SU-DHL-6 (cell line): ENCODE results near the gene TAOK1.

Source experiments
- H2AFZ ChIP-seq: fragments of 200-600 bp; sonication (generic); 2 replicates; pipeline ENCODE4 v1.6.1; 2014; ENCODE audit warnings: low read depth, mild to moderate bottlenecking, moderate library complexity, mixed read lengths, antibody characterized with exemption, low read length; ENCODE audit not compliant: severe bottlenecking
- H3F3A ChIP-seq: fragments of 200-600 bp; shearing (Covaris generic); 2 replicates; pipeline ENCODE4 v1.6.0; 2016; ENCODE audit warnings: antibody characterized with exemption, mild to moderate bottlenecking; ENCODE audit not compliant: insufficient read depth
- H3K27ac ChIP-seq: fragments of 200-600 bp; sonication (generic); 2 replicates; pipeline ENCODE4 v1.5.1; 2016; ENCODE audit warnings: low read depth, mild to moderate bottlenecking, low read length, moderate library complexity, mixed read lengths
- H3K27me3 ChIP-seq: fragments of 200-600 bp; sonication (generic), shearing (Covaris generic); 2 replicates; pipeline ENCODE4 v1.6.0; 2014; ENCODE audit warnings: mild to moderate bottlenecking, low read length
- H3K36me3 ChIP-seq: fragments of 200-600 bp; sonication (generic); 2 replicates; pipeline ENCODE4 v1.6.1; 2014; ENCODE audit warnings: mild to moderate bottlenecking, low read length, mixed read lengths
- H3K4me2 ChIP-seq: fragments of 300-600, 200-600 bp; shearing (Covaris generic), sonication (generic); 2 replicates; pipeline ENCODE4 v1.6.0; 2014; ENCODE audit warnings: low read length, low read depth, mild to moderate bottlenecking; ENCODE audit not compliant: poor library complexity, severe bottlenecking
- H3K4me3 ChIP-seq: fragments of 200-600 bp; sonication (generic); 2 replicates; pipeline ENCODE4 v1.5.1; 2014; ENCODE audit warnings: antibody characterized with exemption, low read length, mild to moderate bottlenecking, mixed read lengths; ENCODE audit not compliant: insufficient read depth, poor library complexity, severe bottlenecking
- H3K79me2 ChIP-seq: fragments of 200-600 bp; sonication (generic); 2 replicates; pipeline ENCODE4 v1.6.1; 2014; ENCODE audit warnings: mild to moderate bottlenecking, low read length, moderate library complexity; ENCODE audit not compliant: insufficient read depth
- H3K9ac ChIP-seq: fragments of 200-600 bp; sonication (generic); 2 replicates; pipeline ENCODE4 v1.7.0; 2014; ENCODE audit warnings: mild to moderate bottlenecking, low read length
- H3K9me2 ChIP-seq: fragments of 200-600 bp; sonication (generic); replicated peaks from 2 replicates; pipeline ENCODE4 v1.6.1; 2014; ENCODE audit warnings: low read length; ENCODE audit not compliant: insufficient read depth
- H3K9me3 ChIP-seq: fragments of 200-600 bp; sonication (generic); 2 replicates; pipeline ENCODE4 v1.6.1; 2014; ENCODE audit warnings: low read length, mixed read lengths; ENCODE audit not compliant: insufficient read depth
- H4K20me1 ChIP-seq: fragments of 200-600 bp; sonication (generic); 2 replicates; pipeline ENCODE4 v1.6.1; 2014; ENCODE audit warnings: low read depth, mild to moderate bottlenecking, antibody characterized with exemption, low read length, moderate library complexity, mixed read lengths
- CTCF ChIP-seq: fragments of 200-600 bp; sonication (generic); IDR thresholded peaks from one replicate; pipeline ENCODE4 v1.5.1; 2017; ENCODE audit warnings: antibody characterized with exemption, mild to moderate bottlenecking, low read length, moderate library complexity; ENCODE audit not compliant: insufficient read depth, poor library complexity, severe bottlenecking
- EZH2phosphoT487 ChIP-seq: fragments of 200-600 bp; sonication (generic), shearing (Covaris generic); conservative IDR thresholded peaks from 2 replicates; pipeline ENCODE4 v1.6.1; 2018; ENCODE audit warnings: mild to moderate bottlenecking, antibody characterized with exemption, low read length, moderate library complexity, mixed read lengths

TAOK1 gene

GRCh38 chr17:29570521-29570920 is 180.4 kb downstream of the TAOK1 start:
- Histone ChIP-seq H3K79me2 (peaks cover 3% of the 10 kb centered on the region; the same call in 1 of the 2 replicates), H3K9me3 (no peaks in the 10 kb centered on the region), H4K20me1 (no peaks in the 10 kb centered on the region), H3F3A (0 out of 2 replicates have a peak, but pooled peaks cover 4% of the 10 kb centered on the region), H3K27me3 (no peaks in the 10 kb centered on the region), H3K9me2 (no peaks in the 10 kb centered on the region), H2AFZ (no peak overlapping the region), H3K4me2 (no peak overlapping the region), H3K27ac (no peak overlapping the region), H3K9ac (no peak overlapping the region), H3K4me3 (no peak overlapping the region), H3K36me3 (no peaks in the 10 kb centered on the region)
- TF ChIP-seq CTCF (no peak), EZH2phosphoT487 (no peak)

GRCh38 chr17:29571486-29571882 is 181.3 kb downstream of the TAOK1 start:
- Histone ChIP-seq H4K20me1 (no peaks in the 10 kb centered on the region), H2AFZ (no peak overlapping the region), H3K9me2 (no peaks in the 10 kb centered on the region), H3K9me3 (no peaks in the 10 kb centered on the region), H3K79me2 (no peaks in the 10 kb centered on the region), H3K9ac (no peak overlapping the region), H3K27ac (no peak overlapping the region), H3K27me3 (no peaks in the 10 kb centered on the region), H3K4me3 (no peak overlapping the region), H3K4me2 (no peak overlapping the region), H3K36me3 (no peaks in the 10 kb centered on the region), H3F3A (0 out of 2 replicates have a peak, but pooled peaks cover 4% of the 10 kb centered on the region)
- TF ChIP-seq CTCF, result no peak
- TF ChIP-seq EZH2phosphoT487, result no peak

- Histone ChIP-seq H3K79me2 (no peaks in the 10 kb centered on the region), H3K9ac (peak overlapping the region; percentile 29; the same call in 1 of the 2 replicates), H3F3A (0 out of 2 replicates have a peak, but pooled peaks cover 4% of the 10 kb centered on the region), H3K9me3 (no peaks in the 10 kb centered on the region), H3K4me3 (no peak overlapping the region), H3K27me3 (no peaks in the 10 kb centered on the region), H2AFZ (no peak overlapping the region), H3K36me3 (no peaks in the 10 kb centered on the region), H3K4me2 (peak overlapping the region; percentile 45), H3K27ac (no peak overlapping the region), H3K9me2 (no peaks in the 10 kb centered on the region), H4K20me1 (no peaks in the 10 kb centered on the region)
- TF ChIP-seq CTCF, result no peak
- TF ChIP-seq EZH2phosphoT487, result no peak
These were observed 181.9 kb downstream of the TAOK1 start for GRCh38 chr17:29571883-29572681.
